ENCODE data around the gene ZNF311.

- TF ChIP-seq, protein P1, sequence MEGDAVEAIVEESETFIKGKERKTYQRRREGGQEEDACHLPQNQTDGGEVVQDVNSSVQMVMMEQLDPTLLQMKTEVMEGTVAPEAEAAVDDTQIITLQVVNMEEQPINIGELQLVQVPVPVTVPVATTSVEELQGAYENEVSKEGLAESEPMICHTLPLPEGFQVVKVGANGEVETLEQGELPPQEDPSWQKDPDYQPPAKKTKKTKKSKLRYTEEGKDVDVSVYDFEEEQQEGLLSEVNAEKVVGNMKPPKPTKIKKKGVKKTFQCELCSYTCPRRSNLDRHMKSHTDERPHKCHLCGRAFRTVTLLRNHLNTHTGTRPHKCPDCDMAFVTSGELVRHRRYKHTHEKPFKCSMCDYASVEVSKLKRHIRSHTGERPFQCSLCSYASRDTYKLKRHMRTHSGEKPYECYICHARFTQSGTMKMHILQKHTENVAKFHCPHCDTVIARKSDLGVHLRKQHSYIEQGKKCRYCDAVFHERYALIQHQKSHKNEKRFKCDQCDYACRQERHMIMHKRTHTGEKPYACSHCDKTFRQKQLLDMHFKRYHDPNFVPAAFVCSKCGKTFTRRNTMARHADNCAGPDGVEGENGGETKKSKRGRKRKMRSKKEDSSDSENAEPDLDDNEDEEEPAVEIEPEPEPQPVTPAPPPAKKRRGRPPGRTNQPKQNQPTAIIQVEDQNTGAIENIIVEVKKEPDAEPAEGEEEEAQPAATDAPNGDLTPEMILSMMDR (optimal IDR thresholded peaks at IDR 0.05 in 1 of 3, IDR thresholded peaks at IDR 0.05 in 1 of 3, conservative IDR thresholded peaks at IDR 0.05 in 1 of 3; ENCODE audit: extremely low read depth in 1 of 3, insufficient read depth in 2 of 3, low read length in 3 of 3): no peak
- no peak for TF ChIP-seq EZH2 (IDR thresholded peaks at IDR 0.05; ENCODE audit: low read length)
These were observed 24.8 kb downstream of the ZNF311 start for GRCh38 chr6:28980137-28980851.
